ENCODE data around the gene TRAF3IP3. TPM values are rescaled to one million over a fixed set of nuclear protein-coding genes. Genes with fewer than 3 reads are reported as not detected.

TRAF3IP3 gene
- total and polyA plus RNA-seq, 2 donors (not counting 1 experiment from before 2014, with no cell fraction given), result not detected

DNA sequence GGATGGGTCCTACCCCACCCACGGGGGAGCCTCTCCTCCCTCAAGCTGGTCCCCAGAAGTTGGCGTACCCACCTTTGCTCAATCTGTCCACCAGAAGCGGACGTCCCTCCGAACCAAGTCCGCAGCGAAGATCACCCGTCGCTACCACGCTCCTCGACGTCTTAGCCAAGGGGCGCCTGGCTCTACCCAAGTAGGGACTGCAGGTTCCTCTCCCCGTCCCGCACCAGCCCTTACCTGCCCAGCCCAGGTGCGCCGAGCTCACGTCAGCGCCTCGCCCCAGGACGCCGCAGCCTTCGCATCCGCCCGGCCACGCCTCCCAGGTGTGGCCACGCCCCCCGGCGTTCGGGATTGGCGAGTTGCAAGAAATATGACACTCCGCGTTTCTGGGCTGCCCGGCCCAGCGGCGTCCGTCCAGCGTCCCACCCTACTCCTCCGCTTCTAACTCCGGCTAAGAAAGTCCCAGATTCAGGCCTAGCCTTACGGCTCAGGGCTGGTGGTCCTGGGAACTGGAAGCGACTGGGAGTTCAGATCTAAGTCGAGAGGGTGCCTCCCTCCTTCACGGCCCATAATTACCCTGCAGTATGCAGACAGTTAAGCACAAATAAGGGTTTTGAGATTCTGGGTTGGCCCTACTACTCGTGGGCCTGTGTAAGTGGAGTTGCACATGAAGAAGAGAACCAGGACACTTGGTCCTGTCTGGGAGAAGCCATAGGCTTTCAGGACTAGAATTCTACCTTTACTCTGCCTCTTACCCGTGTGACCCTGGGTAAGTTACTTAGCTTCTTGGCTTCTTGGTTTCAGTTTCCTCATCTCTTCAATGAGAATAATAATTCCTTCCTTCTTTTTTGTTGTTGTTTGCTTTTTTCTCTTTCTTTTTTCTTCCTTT, 50.3 kb downstream of the TRAF3IP3 start, which contains the start of gene IRF6:
Gene IRF6, minus strand, starts transcription at position 268 of the 886 bp plus-strand sequence. CDS start 4,729 bp downstream, outside the sequence.
- Histone ChIP-seq H3K79me2 (ENCODE audit: control insufficient read depth, insufficient read depth, low read length) (no peaks in the 10 kb centered on the region), H3K27ac (ENCODE audit: insufficient read depth, low read length) (peak within 1 kb of the TSS; percentile 55), H3K4me1 (ENCODE audit: control insufficient read depth, extremely low read depth, insufficient read depth, low read length) (peaks cover 8% of the 10 kb centered on the region), H3K36me3 (ENCODE audit: control insufficient read depth, insufficient read depth, low read length) (no peaks in the 10 kb centered on the region), H3K4me3 (replicated peaks in 1 of 4; ENCODE audit: control extremely low read depth in 1 of 4, insufficient read depth in 1 of 4, low read depth in 3 of 4, low read length in 4 of 4) (peak within 1 kb of the TSS; percentile 21 to 51 (median 32)), H4K20me1 (ENCODE audit: control insufficient read depth, extremely low read depth, insufficient read depth, low read length) (no peaks in the 10 kb centered on the region), H3K9ac (ENCODE audit: insufficient read depth, low read length) (no peak within 1 kb of the TSS), H3K4me2 (ENCODE audit: extremely low read depth, insufficient read depth, low read length) (peak within 1 kb of the TSS; percentile 79), H3K27me3 (ENCODE audit: control insufficient read depth, insufficient read depth, low read length) (peaks cover 4% of the 10 kb centered on the region), H3K9me3 (ENCODE audit: control insufficient read depth, insufficient read depth, low read depth, low read length) (no peaks in the 10 kb centered on the region), H2AFZ (ENCODE audit: low read length) (peak within 1 kb of the TSS; percentile 95)
- DNase-seq (ENCODE audit: low read depth in 2 of 2), result peak; percentile 68 to 77
- TF ChIP-seq, protein P1, sequence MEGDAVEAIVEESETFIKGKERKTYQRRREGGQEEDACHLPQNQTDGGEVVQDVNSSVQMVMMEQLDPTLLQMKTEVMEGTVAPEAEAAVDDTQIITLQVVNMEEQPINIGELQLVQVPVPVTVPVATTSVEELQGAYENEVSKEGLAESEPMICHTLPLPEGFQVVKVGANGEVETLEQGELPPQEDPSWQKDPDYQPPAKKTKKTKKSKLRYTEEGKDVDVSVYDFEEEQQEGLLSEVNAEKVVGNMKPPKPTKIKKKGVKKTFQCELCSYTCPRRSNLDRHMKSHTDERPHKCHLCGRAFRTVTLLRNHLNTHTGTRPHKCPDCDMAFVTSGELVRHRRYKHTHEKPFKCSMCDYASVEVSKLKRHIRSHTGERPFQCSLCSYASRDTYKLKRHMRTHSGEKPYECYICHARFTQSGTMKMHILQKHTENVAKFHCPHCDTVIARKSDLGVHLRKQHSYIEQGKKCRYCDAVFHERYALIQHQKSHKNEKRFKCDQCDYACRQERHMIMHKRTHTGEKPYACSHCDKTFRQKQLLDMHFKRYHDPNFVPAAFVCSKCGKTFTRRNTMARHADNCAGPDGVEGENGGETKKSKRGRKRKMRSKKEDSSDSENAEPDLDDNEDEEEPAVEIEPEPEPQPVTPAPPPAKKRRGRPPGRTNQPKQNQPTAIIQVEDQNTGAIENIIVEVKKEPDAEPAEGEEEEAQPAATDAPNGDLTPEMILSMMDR (conservative IDR thresholded peaks at IDR 0.05 in 1 of 2, IDR thresholded peaks at IDR 0.05 in 1 of 2; ENCODE audit: low read depth in 1 of 2, low read length in 2 of 2), result no peak
- TF ChIP-seq EZH2 (IDR thresholded peaks at IDR 0.05; ENCODE audit: low read length, missing control alignments), result no peak

DNA sequence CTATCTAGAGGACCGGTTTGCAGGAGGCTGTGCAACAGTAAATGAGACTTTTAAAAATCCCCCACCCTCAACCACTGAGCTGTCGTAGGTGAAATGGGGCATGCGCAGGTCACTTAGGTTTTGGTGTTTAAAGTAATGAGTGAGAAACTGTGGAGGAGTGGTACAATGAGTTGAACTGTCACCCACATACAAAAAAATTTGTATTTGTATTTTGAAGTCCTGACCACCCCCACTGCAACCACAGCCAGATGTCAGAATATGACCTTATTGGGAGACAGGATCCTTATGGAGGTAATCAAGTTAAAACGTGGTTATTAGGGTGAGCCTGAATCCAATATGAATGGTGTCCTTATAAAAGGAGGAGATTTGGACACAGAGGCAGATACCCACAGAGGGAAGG, 51.7 kb downstream of the TRAF3IP3 start:
- H4K20me1 ChIP-seq (ENCODE audit: control insufficient read depth, extremely low read depth, insufficient read depth, low read length), result no peaks in the 10 kb centered on the region
- no peaks in the 10 kb centered on the region for H3K36me3 ChIP-seq (ENCODE audit: control insufficient read depth, insufficient read depth, low read length)
- no peak overlapping the region for H3K9ac ChIP-seq (ENCODE audit: insufficient read depth, low read length)
- H3K4me1 ChIP-seq (ENCODE audit: control insufficient read depth, extremely low read depth, insufficient read depth, low read length), result peaks cover 8% of the 10 kb centered on the region
- no peaks in the 10 kb centered on the region for H3K9me3 ChIP-seq (ENCODE audit: control insufficient read depth, insufficient read depth, low read depth, low read length)
- peak in 1 of 2 donors; percentile 34 for DNase-seq (ENCODE audit: low read depth in 2 of 2)
- no peak overlapping the region for H3K4me2 ChIP-seq (ENCODE audit: extremely low read depth, insufficient read depth, low read length)
- TF ChIP-seq, protein P1 (conservative IDR thresholded peaks at IDR 0.05 in 1 of 2, IDR thresholded peaks at IDR 0.05 in 1 of 2; ENCODE audit: low read depth in 1 of 2, low read length in 2 of 2), result no peak
- TF ChIP-seq EZH2 (IDR thresholded peaks at IDR 0.05; ENCODE audit: low read length, missing control alignments), result no peak
- H2AFZ ChIP-seq (ENCODE audit: low read length), result no peak overlapping the region
- no peaks in the 10 kb centered on the region for H3K27me3 ChIP-seq (ENCODE audit: control insufficient read depth, insufficient read depth, low read length)
- no peaks in the 10 kb centered on the region for H3K79me2 ChIP-seq (ENCODE audit: control insufficient read depth, insufficient read depth, low read length)
- no peak overlapping the region for H3K4me3 ChIP-seq (replicated peaks in 1 of 4; ENCODE audit: control extremely low read depth in 1 of 4, insufficient read depth in 1 of 4, low read depth in 3 of 4, low read length in 4 of 4)
- no peak overlapping the region for H3K27ac ChIP-seq (ENCODE audit: insufficient read depth, low read length)

DNA sequence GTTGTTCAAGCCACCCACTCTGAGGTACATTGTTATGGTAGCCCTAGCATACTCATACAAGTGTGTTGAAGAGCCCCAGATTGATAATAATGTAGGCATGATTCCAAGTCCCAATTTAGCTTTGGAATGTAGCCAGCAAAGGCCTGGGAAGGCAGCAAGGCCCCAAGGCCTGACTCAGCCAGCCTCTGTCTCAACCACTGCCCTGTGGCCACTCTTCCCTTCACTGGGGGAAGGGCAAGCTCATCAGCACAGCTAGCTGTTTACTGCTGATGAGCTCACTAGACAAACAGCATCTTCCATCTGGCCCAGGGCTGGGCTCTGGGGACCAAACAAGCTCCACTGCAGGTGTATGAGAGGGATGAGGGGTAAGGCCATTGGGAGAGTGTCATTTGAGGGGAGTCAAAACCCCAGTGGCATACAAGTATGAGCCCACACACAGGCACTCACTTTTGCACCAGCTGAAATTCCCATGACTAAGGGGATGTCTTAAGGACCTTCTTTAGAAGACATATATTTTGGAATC, 52.3 kb downstream of the TRAF3IP3 start:
- Histone ChIP-seq H4K20me1 (ENCODE audit: control insufficient read depth, extremely low read depth, insufficient read depth, low read length) (no peaks in the 10 kb centered on the region), H3K4me3 (replicated peaks in 1 of 4; ENCODE audit: control extremely low read depth in 1 of 4, insufficient read depth in 1 of 4, low read depth in 3 of 4, low read length in 4 of 4) (no peak overlapping the region), H3K9me3 (ENCODE audit: control insufficient read depth, insufficient read depth, low read depth, low read length) (no peaks in the 10 kb centered on the region), H3K4me1 (ENCODE audit: control insufficient read depth, extremely low read depth, insufficient read depth, low read length) (peaks cover 8% of the 10 kb centered on the region), H3K9ac (ENCODE audit: insufficient read depth, low read length) (no peak overlapping the region), H3K36me3 (ENCODE audit: control insufficient read depth, insufficient read depth, low read length) (no peaks in the 10 kb centered on the region), H3K27me3 (ENCODE audit: control insufficient read depth, insufficient read depth, low read length) (no peaks in the 10 kb centered on the region), H2AFZ (ENCODE audit: low read length) (no peak overlapping the region), H3K4me2 (ENCODE audit: extremely low read depth, insufficient read depth, low read length) (no peak overlapping the region), H3K27ac (ENCODE audit: insufficient read depth, low read length) (no peak overlapping the region), H3K79me2 (ENCODE audit: control insufficient read depth, insufficient read depth, low read length) (no peaks in the 10 kb centered on the region)
- no peak for TF ChIP-seq EZH2 (IDR thresholded peaks at IDR 0.05; ENCODE audit: low read length, missing control alignments)
- DNase-seq (ENCODE audit: low read depth in 2 of 2), result peak; percentile 92 to 94

All from fibroblast of lung (primary cell).